ENCODE results near the gene FKBP15. TPM values are rescaled to one million over a fixed set of nuclear protein-coding genes. Genes with fewer than 3 reads are reported as not detected.

Gene FKBP15
- total RNA-seq, 1 experiment from 2014 or later = 18.5 TPM

DNA sequence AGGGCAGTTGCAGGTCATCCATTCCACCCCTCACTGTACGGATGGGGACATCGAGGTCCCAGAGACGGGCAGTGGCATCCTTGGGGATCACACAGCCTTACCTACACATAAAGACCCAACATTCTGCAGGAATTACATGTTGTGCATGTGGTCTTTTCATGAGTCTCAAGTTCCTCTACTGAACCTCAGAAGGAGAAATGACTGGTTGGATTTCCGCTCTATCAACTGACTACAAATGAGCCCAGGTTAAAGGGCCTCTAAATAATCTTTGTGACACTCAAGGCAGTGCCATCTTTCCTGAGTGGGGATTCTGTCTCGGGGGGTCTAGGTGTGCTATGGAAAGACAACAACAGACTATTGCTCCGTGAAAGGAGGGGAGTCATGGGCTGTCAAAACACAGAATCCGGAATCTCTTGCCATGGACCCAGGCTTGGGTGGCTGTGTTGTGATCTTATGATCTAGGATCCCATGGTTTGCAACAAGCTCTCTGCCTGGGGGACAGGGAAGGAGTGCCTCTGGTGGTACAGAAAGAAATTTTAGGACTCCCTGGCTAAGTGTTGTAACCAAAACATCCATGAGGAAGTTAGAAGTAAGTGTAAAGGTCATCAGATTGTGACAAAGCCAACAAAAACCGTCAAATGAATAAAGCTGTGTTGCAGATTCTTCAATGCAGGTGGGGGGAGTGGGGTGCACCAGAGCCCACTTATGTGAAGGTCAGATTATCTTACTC lies 72.1 kb downstream of the FKBP15 start:
- no peak for DNase-seq
- Mint-ChIP-seq H3K27me3 (ENCODE audit: low read depth) (peaks cover 24% of the 10 kb centered on the region), H3K36me3 (ENCODE audit: insufficient read depth in 1 of 3, low read depth in 3 of 3) (no peaks in the 10 kb centered on the region; a peak in 1 of 7 replicates), H3K4me1 (peaks cover 4% of the 10 kb centered on the region in 2 experiments), H3K4me3 (no peak overlapping the region), H3K27ac (no peak overlapping the region), H3K9me3 (no peaks in the 10 kb centered on the region; a peak in 1 of 5 replicates)
- no peaks in the 10 kb centered on the region; the same call in 1 of the 2 replicates for H3K4me1 ChIP-seq (ENCODE audit: insufficient read depth, low read length)
- WGBS (ENCODE audit: extremely low coverage, insufficient read length, low lambda C conversion rate) = no CpG with 5 or more reads among the region's 8 CpGs
- no peak overlapping the region for H4K91ac ChIP-seq (ENCODE audit: insufficient read length, low read depth, low read length)
- H2BK12ac ChIP-seq (ENCODE audit: insufficient read length, low read depth, low read length) = no peak overlapping the region
- peaks cover 2% of the 10 kb centered on the region; the same call in 1 of the 2 replicates for H3K27me3 ChIP-seq (ENCODE audit: insufficient read depth, low read length)
- no peak overlapping the region for H4K5ac ChIP-seq (ENCODE audit: insufficient read length, low read depth, low read length)
- H4K20me1 ChIP-seq (ENCODE audit: control insufficient read depth, insufficient read depth, insufficient read length) = no peaks in the 10 kb centered on the region
- peaks cover 3% of the 10 kb centered on the region for H3K23me2 ChIP-seq (ENCODE audit: insufficient read length, low read depth, low read length, poor library complexity, severe bottlenecking)
- no peak overlapping the region for H3K14ac ChIP-seq (ENCODE audit: insufficient read depth, low read length)
- no peaks in the 10 kb centered on the region for H3K79me2 ChIP-seq (ENCODE audit: insufficient read depth, low read length)
- H4K8ac ChIP-seq (replicated peaks; ENCODE audit: insufficient read length, low read depth, low read length) = no peak overlapping the region
- H3K79me1 ChIP-seq (ENCODE audit: insufficient read depth, low read depth, low read length, poor library complexity, severe bottlenecking) = no peaks in the 10 kb centered on the region
- H3K18ac ChIP-seq (ENCODE audit: insufficient read length, low read depth, low read length) = no peak overlapping the region
- no peak overlapping the region for H2BK20ac ChIP-seq (ENCODE audit: low read depth, low read length, poor library complexity, severe bottlenecking)
- TF ChIP-seq, protein P1, sequence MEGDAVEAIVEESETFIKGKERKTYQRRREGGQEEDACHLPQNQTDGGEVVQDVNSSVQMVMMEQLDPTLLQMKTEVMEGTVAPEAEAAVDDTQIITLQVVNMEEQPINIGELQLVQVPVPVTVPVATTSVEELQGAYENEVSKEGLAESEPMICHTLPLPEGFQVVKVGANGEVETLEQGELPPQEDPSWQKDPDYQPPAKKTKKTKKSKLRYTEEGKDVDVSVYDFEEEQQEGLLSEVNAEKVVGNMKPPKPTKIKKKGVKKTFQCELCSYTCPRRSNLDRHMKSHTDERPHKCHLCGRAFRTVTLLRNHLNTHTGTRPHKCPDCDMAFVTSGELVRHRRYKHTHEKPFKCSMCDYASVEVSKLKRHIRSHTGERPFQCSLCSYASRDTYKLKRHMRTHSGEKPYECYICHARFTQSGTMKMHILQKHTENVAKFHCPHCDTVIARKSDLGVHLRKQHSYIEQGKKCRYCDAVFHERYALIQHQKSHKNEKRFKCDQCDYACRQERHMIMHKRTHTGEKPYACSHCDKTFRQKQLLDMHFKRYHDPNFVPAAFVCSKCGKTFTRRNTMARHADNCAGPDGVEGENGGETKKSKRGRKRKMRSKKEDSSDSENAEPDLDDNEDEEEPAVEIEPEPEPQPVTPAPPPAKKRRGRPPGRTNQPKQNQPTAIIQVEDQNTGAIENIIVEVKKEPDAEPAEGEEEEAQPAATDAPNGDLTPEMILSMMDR (conservative IDR thresholded peaks at IDR 0.05) = no peak
- H3T11ph ChIP-seq (ENCODE audit: low read length) = no peak overlapping the region
- H3K9ac ChIP-seq (ENCODE audit: extremely low read depth, insufficient read length, low read length) = no peak overlapping the region
- no peak overlapping the region for H3K4me2 ChIP-seq (ENCODE audit: insufficient read depth, insufficient read length, low read length)
- no peak overlapping the region for H2AFZ ChIP-seq (ENCODE audit: low read length)
- no peak overlapping the region for H3K27ac ChIP-seq (ENCODE audit: insufficient read length, low read depth, low read length)
- no peaks in the 10 kb centered on the region for H3K9me3 ChIP-seq (ENCODE audit: control insufficient read depth, low read depth, low read length)
- no peak overlapping the region for H2BK15ac ChIP-seq (ENCODE audit: low read depth, low read length)
- H3K4ac ChIP-seq (ENCODE audit: low read depth, low read length) = no peak overlapping the region
- no peak overlapping the region for H2BK120ac ChIP-seq (ENCODE audit: low read depth, low read length, poor library complexity, severe bottlenecking)
- H3K56ac ChIP-seq (ENCODE audit: insufficient read length, low read depth, low read length) = no peak overlapping the region
- no peak overlapping the region for H2BK5ac ChIP-seq (ENCODE audit: insufficient read length, low read length)
- H3K23ac ChIP-seq (ENCODE audit: insufficient read length, low read depth, low read length) = no peak overlapping the region
- no peak overlapping the region for H2AK5ac ChIP-seq (ENCODE audit: insufficient read length, low read length)
